Mesodermal cell (in vitro differentiated cells): ENCODE measurements around the gene KCNC1.

ENCODE experiments used
- H3K27ac ChIP-seq: 2 replicates; pipeline ENCODE4 v1.7.0; 2013; ENCODE audit warnings: mild to moderate bottlenecking, low read depth, low read length, moderate library complexity; ENCODE audit not compliant: severe bottlenecking
- H3K36me3 ChIP-seq: 2 replicates; pipeline ENCODE4 v1.7.1; 2013; ENCODE audit warnings: mild to moderate bottlenecking, low read length, moderate library complexity; ENCODE audit not compliant: control insufficient read depth, insufficient read depth
- H3K4me1 ChIP-seq: one replicate; pipeline ENCODE4 v1.7.1; 2013; ENCODE audit warnings: mild to moderate bottlenecking, low read length; ENCODE audit not compliant: insufficient read depth, control insufficient read depth, poor library complexity, severe bottlenecking
- H3K4me3 ChIP-seq: 2 replicates; pipeline ENCODE4 v1.7.0; 2013; ENCODE audit warnings: low read length, control low read depth, mild to moderate bottlenecking; ENCODE audit not compliant: insufficient read depth, poor library complexity, severe bottlenecking; ENCODE audit errors: extremely low read depth
- H3K9me3 ChIP-seq: 2 replicates; pipeline ENCODE4 v1.7.1; 2013; ENCODE audit warnings: mild to moderate bottlenecking, low read length, moderate library complexity; ENCODE audit not compliant: control insufficient read depth
- WGBS, 2 experiments: methylation state at CpG; one replicate each; pipeline ENCODE4 v1.1.5; 2013; ENCODE audit warnings: missing lambda C conversion rate in 2 of 2; ENCODE audit not compliant: insufficient coverage in 2 of 2; 5-methylcytosine and 5-hydroxymethylcytosine counted together

The KCNC1 gene

DNA sequence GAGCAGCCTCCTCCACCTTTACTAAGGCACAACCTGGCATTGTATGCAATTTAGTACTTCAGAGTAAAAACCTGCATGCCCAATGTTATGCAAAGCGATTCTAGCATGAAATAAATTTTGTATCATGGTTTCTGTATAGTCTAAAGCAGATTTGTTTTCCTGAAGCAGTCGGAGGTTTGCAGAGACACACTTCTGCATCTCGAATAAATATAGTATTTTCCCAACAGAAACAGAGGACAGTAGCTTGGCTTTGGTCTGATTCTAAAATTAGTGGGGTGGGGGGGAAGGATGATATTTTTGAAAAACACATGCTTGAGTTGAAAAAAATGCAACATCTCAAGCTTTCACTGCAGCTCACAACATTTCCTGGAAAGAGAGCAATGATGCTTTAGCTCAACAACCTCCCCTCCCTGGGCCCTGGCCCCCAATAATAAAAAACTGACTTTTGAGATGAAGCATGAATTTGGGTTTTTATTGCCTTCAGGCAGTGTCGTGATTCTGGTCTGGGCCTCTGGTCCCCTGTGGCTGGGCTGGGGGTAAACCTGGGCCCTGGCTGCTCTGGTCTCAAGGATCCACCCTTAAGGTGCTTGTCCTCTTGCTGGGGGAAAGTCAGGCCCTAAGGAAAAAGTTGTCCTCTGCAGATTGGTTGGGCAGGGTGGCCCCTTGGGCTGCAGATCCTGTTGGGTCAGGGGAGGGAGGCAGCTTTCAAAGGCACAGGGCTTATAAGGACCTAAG lies 48.2 kb downstream of the KCNC1 start:
- Histone ChIP-seq H3K27ac (no peak overlapping the region), H3K4me3 (no peak overlapping the region), H3K9me3 (no peaks in the 10 kb centered on the region), H3K36me3 (no peaks in the 10 kb centered on the region), H3K4me1 (no peaks in the 10 kb centered on the region)
- 94 to 100% methylated on average over 1 to 2 of the region's 4 CpGs for WGBS, 2 experiments

DNA sequence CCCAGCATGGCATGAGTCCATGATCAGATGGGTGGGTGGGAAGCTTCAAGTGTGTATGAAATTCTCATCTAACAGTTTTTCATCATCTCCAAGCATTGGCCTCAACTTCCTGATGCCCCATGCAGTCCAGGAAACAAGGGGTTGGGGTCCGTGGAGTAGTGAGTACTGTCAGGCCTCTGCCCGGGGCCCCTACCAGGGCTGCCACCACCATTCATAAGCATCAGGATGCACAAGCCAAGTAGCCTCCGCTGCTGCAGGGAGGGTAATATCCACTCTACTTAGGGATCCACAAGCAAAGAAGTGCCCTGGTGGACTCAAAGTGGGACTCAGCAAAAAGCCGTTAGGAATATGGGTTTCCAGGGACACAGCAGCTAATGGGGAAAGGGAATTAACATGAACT lies 49.3 kb downstream of the KCNC1 start:
- H3K27ac ChIP-seq = no peak overlapping the region
- H3K9me3 ChIP-seq = no peaks in the 10 kb centered on the region
- H3K36me3 ChIP-seq = no peaks in the 10 kb centered on the region
- H3K4me3 ChIP-seq = no peak overlapping the region
- H3K4me1 ChIP-seq = no peaks in the 10 kb centered on the region
- WGBS, 2 experiments = 93 to 94% methylated on average over 2 to 3 of the region's 4 CpGs

DNA sequence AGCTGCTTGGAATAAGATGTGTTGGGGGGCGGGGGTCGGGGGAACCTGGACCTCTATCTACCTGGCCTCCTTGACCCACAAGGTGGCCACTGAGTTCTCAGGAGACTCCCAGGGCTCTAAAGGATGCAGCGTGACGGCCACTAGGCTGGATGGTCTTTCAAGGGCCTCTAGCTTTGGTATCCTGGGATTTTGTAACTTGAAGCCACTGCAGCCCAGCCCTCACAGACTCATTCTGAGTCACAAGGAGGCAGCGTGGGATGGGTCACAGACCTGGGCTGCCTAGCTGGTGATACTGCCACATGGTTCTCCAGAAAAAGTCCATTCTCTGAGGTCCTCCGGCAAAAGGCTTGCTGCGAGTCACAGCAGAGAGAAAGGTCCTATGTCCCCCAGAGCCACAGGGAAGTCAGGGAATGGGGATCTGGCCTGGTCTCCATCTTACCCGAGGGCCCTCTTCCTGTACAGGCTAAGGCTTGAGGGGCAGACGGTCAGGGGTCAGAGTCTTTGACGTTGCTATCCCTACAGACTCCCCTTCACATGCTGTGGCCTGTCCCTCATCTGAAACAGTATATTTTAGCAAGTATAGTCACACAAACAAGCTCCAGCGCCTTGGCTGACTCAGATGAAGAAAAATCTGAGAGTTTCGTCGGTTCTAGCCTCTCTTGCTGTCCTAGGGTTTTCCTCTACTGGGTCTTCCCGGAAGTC lies 52.4 kb downstream of the KCNC1 start:
- H3K9me3 ChIP-seq = no peaks in the 10 kb centered on the region
- whole genome bisulfite sequencing, 2 experiments = 83 to 91% methylated on average over 12 to 14 of the region's 14 CpGs
- no peak overlapping the region for H3K27ac ChIP-seq
- H3K4me3 ChIP-seq = no peak overlapping the region
- H3K36me3 ChIP-seq = no peaks in the 10 kb centered on the region
- no peaks in the 10 kb centered on the region for H3K4me1 ChIP-seq

DNA sequence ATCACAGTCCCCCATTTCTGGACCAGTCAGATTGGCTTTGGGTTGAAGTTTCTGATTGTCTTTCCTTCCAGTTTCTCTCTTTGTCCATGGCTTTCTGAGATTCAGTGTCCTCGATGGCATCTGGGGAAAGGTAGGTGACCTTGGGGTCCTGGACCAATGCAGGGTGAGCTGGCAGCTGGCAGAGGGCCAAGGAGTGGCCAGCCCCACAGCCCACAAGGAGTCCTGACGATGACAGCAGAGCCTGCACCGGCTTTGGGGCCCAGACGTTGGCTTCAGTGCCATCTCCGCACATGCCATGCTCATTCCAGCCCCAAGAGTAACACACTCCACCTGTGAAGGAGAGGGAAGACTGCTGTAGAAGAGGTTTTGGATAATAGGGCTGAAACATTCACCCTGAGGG lies 53.5 kb downstream of the KCNC1 start:
- no peaks in the 10 kb centered on the region for H3K36me3 ChIP-seq
- no peak overlapping the region for H3K4me3 ChIP-seq
- no peaks in the 10 kb centered on the region for H3K4me1 ChIP-seq
- H3K9me3 ChIP-seq = no peaks in the 10 kb centered on the region
- H3K27ac ChIP-seq = no peak overlapping the region
- 100% methylated on average over 1 of the region's 5 CpGs; no CpG with 5 or more reads in 1 of the 2 experiments for WGBS, 2 experiments

DNA sequence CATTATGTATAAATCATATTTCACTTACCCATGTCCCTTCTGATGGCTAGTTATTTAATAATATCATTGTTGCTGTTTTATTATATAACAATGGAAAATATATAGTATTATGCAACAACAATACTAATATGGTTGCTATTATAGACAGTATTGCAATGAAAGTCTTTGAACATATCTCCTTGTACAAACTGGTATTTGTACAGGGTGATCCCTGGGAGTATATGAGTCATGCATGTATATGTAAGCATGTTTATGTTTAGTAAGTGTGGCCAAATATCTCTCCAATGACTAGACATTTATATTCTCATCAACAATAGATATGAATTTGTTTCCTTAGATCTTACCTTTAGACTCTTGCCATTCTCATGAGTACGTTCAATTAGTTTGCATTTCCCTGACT lies 55.9 kb downstream of the KCNC1 start:
- WGBS, 2 experiments = 80 to 100% methylated on average over 1 of the region's 1 CpG
- Histone ChIP-seq H3K4me1 (no peaks in the 10 kb centered on the region), H3K4me3 (no peak overlapping the region), H3K9me3 (no peaks in the 10 kb centered on the region), H3K36me3 (no peaks in the 10 kb centered on the region), H3K27ac (no peak overlapping the region)

DNA sequence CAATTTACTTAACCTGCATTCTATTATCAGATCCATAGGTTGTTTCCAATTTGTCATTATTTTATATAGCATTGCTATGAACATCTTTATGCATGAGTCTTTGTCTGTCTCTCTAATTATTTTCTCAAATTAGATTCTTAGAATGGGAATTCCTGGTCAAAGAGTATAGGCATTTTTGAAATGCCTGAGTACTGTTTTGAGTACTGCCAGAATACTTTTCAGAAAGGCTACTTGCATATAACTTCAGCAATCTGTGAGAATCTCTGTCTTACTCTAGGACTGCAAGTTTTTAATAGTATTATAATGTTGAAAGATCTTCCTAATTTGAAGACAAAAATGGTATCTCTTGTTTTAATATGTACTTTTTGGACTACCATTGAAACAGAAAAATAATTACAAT lies 56.6 kb downstream of the KCNC1 start:
- H3K27ac ChIP-seq = no peak overlapping the region
- no peaks in the 10 kb centered on the region for H3K4me1 ChIP-seq
- no peaks in the 10 kb centered on the region for H3K9me3 ChIP-seq
- H3K4me3 ChIP-seq = no peak overlapping the region
- H3K36me3 ChIP-seq = no peaks in the 10 kb centered on the region

DNA sequence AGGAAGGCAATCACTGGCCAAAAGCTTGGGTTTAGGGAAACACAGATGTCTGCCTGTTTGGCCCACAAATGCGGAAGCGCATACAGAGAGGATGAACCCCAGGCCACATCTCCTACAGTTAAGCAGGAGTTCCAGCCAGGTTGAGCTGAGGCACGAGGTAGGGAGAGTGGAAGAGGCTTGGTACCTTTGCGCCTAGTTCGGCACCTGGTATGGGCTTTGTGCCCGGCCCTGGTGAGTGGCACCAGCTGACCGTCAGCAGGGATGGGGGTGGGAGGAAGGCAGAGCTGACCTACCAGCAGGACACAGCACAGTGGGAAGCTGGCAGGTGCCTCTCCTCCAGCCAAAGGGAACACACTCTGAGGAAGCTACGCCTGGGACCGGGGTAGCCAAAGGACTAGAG lies 57.6 kb downstream of the KCNC1 start:
- Histone ChIP-seq H3K27ac (no peak overlapping the region), H3K9me3 (no peaks in the 10 kb centered on the region), H3K4me3 (no peak overlapping the region), H3K4me1 (no peaks in the 10 kb centered on the region), H3K36me3 (no peaks in the 10 kb centered on the region)
- 90% methylated on average over 7 to 9 of the region's 9 CpGs for WGBS, 2 experiments

DNA sequence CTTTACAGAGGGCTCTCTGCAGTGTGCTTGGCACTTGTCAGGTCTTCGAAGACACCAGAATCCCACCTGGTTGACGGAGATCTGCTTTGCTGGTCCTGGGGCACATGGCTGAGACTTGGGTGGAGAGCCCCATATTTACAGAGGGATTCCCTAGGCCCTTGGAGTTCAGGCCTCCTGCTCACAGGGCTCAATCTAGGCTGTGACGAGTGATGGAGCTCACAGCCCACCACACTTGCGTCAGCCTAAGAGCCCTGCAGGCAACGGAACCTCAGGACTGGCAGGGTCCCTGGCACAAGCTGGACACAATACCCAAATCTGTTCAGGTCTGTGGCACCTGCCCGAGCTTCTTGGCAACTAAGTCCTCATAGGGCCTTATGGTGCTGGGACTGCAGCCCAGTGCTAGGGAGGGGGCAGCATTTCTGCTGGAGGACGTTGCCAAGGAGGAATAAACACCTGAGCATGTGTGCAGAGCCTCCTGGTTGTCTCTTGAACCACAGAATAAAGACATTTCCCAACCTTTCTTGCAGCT lies 59.1 kb downstream of the KCNC1 start:
- WGBS, 2 experiments = 87 to 94% methylated on average over 6 to 7 of the region's 7 CpGs
- Histone ChIP-seq H3K4me1 (no peaks in the 10 kb centered on the region), H3K36me3 (no peaks in the 10 kb centered on the region), H3K27ac (no peak overlapping the region), H3K4me3 (no peak overlapping the region), H3K9me3 (no peaks in the 10 kb centered on the region)

DNA sequence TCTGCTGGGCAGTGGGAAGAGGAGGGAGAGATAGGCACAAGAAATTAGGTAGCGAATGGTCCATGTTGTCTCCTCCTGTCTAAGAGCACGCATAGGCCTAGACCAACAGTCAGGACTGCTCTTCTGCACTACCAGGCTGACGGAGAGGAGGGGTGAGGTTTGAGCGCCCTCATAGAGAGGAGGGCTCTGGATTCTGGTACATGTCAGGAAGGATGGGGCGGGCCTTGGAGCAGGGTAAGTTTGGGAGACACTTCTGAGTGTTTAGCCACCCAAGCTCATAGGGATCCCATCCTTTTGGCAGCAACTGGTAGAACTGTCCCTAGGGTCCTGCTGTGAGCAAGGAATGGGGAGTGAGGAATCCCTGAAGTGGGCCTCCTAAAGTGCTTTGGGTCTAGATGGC lies 60.4 kb downstream of the KCNC1 start:
- no peaks in the 10 kb centered on the region for H3K9me3 ChIP-seq
- no peak overlapping the region for H3K4me3 ChIP-seq
- no peaks in the 10 kb centered on the region for H3K4me1 ChIP-seq
- WGBS, 2 experiments = 92 to 97% methylated on average over 4 to 5 of the region's 5 CpGs
- H3K36me3 ChIP-seq = no peaks in the 10 kb centered on the region
- no peak overlapping the region for H3K27ac ChIP-seq

DNA sequence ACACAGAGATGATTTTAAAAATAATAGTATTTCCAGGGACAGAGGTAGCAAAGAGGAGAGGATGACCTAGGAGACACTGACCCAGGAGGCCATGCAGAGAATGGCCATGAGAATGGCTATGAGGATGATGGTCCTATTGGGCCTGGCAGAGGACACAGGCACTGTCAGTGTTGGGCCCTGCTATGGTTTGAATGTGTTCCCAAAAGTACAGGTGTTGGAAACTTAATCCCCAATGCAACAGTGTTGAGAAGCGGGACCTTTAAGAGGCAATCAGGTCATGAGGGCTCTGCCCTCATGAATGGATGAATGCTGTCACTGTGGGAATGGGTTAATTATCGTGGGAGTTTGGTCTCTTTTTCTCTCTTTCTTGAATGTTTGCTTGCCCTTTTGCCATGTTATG lies 61.6 kb downstream of the KCNC1 start:
- H3K9me3 ChIP-seq = no peaks in the 10 kb centered on the region
- no peak overlapping the region for H3K4me3 ChIP-seq
- H3K36me3 ChIP-seq = no peaks in the 10 kb centered on the region
- H3K27ac ChIP-seq = no peak overlapping the region
- 80 to 90% methylated on average over 2 of the region's 2 CpGs for WGBS, 2 experiments
- no peaks in the 10 kb centered on the region for H3K4me1 ChIP-seq

DNA sequence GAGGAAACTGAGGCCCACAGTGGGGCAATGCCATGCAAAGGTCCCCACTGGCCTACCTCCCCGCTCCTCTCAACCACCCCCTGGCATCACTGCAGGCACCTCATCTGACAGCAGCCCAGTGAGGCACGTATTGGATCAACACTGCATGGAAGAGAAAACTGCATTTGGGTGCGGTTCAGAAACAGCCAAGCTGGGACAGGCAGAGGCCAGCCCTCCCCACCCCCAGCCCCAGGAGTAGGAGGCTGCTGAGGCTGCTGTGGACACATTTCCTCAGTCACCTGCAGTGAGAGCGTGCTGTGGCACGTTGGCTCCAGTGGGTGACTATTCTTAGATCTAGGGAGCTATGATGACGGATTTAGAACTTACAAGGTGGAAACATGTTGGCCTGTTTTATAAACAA lies 63.7 kb downstream of the KCNC1 start:
- H3K4me1 ChIP-seq = no peaks in the 10 kb centered on the region
- no peak overlapping the region for H3K27ac ChIP-seq
- WGBS, 2 experiments = 93 to 95% methylated on average over 3 to 4 of the region's 6 CpGs
- H3K9me3 ChIP-seq = no peaks in the 10 kb centered on the region
- no peaks in the 10 kb centered on the region for H3K36me3 ChIP-seq
- no peak overlapping the region for H3K4me3 ChIP-seq
